GM23338 (cell line): ENCODE measurements around the gene CD38.

ENCODE experiments used
- EZH2 ChIP-seq: fragments of 200-600 bp; sonication (generic); IDR thresholded peaks from one replicate; pipeline ENCODE4 v1.8.0; 2017; ENCODE audit warnings: antibody characterized with exemption, mild to moderate bottlenecking, low read depth; ENCODE audit not compliant: unreplicated experiment
- JUNB ChIP-seq: IDR thresholded peaks from one replicate; pipeline ENCODE4 v1.6.1; 2016; ENCODE audit warnings: antibody characterized with exemption; ENCODE audit not compliant: unreplicated experiment
- POLR2AphosphoS5 ChIP-seq: IDR thresholded peaks from 2 replicates; pipeline ENCODE4 v1.6.1; 2016; ENCODE audit warnings: antibody characterized with exemption, low read depth
- TF ChIP-seq, protein P1 (sequence below), 2 experiments: fragments of 200-600 bp in 1 of 2; sonication (generic) in 1 of 2; conservative IDR thresholded peaks; 2 replicates each; pipeline versions ENCODE4 v1.5.1 to v1.6.1; 2016 to 2017; ENCODE audit warnings: antibody characterized with exemption in 2 of 2, low read depth in 2 of 2, mild to moderate bottlenecking in 2 of 2, moderate library complexity in 1 of 2
- TF ChIP-seq, protein P2 (sequence below): IDR thresholded peaks from 2 replicates; pipeline ENCODE4 v1.6.1; 2016; ENCODE audit warnings: antibody characterized with exemption
- TF ChIP-seq, protein P3 (sequence below): IDR thresholded peaks from one replicate; pipeline ENCODE4 v1.6.1; 2018; ENCODE audit warnings: antibody characterized with exemption; ENCODE audit not compliant: unreplicated experiment

DNA sequence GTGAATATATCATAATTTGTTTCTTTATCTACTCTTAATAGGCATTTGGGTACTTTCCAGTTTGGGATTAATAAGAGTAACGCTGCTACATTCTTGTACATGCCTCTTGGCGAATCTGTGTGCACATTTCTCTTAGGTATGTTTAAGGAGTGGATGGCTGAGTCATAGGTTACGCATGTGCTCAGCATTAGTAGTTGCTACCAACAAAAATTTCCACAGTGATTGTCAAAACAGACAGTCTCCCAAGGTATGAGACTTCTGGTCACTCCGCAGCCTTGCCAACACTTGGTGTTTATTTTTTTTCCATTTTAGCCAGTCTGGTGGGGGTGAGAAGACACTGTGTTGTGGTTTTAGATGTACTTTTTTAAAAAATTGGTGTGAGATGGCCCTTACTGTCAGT lies 115.8 kb downstream of the CD38 start:
- TF ChIP-seq, protein P1, sequence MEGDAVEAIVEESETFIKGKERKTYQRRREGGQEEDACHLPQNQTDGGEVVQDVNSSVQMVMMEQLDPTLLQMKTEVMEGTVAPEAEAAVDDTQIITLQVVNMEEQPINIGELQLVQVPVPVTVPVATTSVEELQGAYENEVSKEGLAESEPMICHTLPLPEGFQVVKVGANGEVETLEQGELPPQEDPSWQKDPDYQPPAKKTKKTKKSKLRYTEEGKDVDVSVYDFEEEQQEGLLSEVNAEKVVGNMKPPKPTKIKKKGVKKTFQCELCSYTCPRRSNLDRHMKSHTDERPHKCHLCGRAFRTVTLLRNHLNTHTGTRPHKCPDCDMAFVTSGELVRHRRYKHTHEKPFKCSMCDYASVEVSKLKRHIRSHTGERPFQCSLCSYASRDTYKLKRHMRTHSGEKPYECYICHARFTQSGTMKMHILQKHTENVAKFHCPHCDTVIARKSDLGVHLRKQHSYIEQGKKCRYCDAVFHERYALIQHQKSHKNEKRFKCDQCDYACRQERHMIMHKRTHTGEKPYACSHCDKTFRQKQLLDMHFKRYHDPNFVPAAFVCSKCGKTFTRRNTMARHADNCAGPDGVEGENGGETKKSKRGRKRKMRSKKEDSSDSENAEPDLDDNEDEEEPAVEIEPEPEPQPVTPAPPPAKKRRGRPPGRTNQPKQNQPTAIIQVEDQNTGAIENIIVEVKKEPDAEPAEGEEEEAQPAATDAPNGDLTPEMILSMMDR (conservative IDR thresholded peaks at IDR 0.05; ENCODE audit: low read depth in 2 of 2): no peak
- TF ChIP-seq POLR2AphosphoS5 (no peak), EZH2 (no peak), JUNB (no peak)
- TF ChIP-seq, protein P2, sequence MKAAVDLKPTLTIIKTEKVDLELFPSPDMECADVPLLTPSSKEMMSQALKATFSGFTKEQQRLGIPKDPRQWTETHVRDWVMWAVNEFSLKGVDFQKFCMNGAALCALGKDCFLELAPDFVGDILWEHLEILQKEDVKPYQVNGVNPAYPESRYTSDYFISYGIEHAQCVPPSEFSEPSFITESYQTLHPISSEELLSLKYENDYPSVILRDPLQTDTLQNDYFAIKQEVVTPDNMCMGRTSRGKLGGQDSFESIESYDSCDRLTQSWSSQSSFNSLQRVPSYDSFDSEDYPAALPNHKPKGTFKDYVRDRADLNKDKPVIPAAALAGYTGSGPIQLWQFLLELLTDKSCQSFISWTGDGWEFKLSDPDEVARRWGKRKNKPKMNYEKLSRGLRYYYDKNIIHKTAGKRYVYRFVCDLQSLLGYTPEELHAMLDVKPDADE: no peak
- TF ChIP-seq, protein P3, sequence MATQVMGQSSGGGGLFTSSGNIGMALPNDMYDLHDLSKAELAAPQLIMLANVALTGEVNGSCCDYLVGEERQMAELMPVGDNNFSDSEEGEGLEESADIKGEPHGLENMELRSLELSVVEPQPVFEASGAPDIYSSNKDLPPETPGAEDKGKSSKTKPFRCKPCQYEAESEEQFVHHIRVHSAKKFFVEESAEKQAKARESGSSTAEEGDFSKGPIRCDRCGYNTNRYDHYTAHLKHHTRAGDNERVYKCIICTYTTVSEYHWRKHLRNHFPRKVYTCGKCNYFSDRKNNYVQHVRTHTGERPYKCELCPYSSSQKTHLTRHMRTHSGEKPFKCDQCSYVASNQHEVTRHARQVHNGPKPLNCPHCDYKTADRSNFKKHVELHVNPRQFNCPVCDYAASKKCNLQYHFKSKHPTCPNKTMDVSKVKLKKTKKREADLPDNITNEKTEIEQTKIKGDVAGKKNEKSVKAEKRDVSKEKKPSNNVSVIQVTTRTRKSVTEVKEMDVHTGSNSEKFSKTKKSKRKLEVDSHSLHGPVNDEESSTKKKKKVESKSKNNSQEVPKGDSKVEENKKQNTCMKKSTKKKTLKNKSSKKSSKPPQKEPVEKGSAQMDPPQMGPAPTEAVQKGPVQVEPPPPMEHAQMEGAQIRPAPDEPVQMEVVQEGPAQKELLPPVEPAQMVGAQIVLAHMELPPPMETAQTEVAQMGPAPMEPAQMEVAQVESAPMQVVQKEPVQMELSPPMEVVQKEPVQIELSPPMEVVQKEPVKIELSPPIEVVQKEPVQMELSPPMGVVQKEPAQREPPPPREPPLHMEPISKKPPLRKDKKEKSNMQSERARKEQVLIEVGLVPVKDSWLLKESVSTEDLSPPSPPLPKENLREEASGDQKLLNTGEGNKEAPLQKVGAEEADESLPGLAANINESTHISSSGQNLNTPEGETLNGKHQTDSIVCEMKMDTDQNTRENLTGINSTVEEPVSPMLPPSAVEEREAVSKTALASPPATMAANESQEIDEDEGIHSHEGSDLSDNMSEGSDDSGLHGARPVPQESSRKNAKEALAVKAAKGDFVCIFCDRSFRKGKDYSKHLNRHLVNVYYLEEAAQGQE: no peak
